Smooth muscle cell (in vitro differentiated cells): ENCODE data around the gene CACNA2D3. TPM values are rescaled to one million over a fixed set of nuclear protein-coding genes. Genes with fewer than 3 reads are reported as not detected.

Source experiments
- DNase-seq: peaks from one replicate; lab custom pipeline; 2025; ENCODE audit not compliant: unreplicated experiment; lab: John Stamatoyannopoulos, UW
- H2AFZ ChIP-seq: fragments of 200-600 bp; sonication (generic); 2 replicates; pipeline ENCODE4 v1.6.0; 2016; ENCODE audit warnings: antibody characterized with exemption, low read depth, mild to moderate bottlenecking
- H3F3A ChIP-seq: fragments of 200-600 bp; sonication (generic); 2 replicates; pipeline ENCODE4 v1.6.0; 2017; ENCODE audit warnings: antibody characterized with exemption, low read depth
- H3K27ac ChIP-seq: fragments of 200-600 bp; sonication (generic); 2 replicates; pipeline ENCODE4 v1.5.1; 2016; ENCODE audit warnings: low read depth, mild to moderate bottlenecking
- H3K27me3 ChIP-seq: fragments of 200-600 bp; sonication (generic); 2 replicates; pipeline ENCODE4 v1.6.1; 2016; ENCODE audit warnings: low read depth, mild to moderate bottlenecking
- H3K36me3 ChIP-seq: fragments of 200-600 bp; sonication (generic); 2 replicates; pipeline ENCODE4 v1.5.1; 2016; ENCODE audit warnings: low read depth
- H3K4me1 ChIP-seq: fragments of 200-600 bp; sonication (generic); 2 replicates; pipeline ENCODE4 v1.5.1; 2016; ENCODE audit warnings: low read depth
- H3K4me2 ChIP-seq: fragments of 200-600 bp; sonication (generic); 2 replicates; pipeline ENCODE4 v1.6.0; 2016; ENCODE audit warnings: mild to moderate bottlenecking
- H3K4me3 ChIP-seq: fragments of 200-600 bp; sonication (generic); 2 replicates; pipeline ENCODE4 v1.5.1; 2016; ENCODE audit warnings: mild to moderate bottlenecking
- H3K79me2 ChIP-seq: fragments of 200-600 bp; sonication (generic); 2 replicates; pipeline ENCODE4 v1.6.0; 2016; ENCODE audit warnings: low read depth, mild to moderate bottlenecking
- H3K9ac ChIP-seq: fragments of 200-600 bp; sonication (generic); 2 replicates; pipeline ENCODE4 v1.6.0; 2016; ENCODE audit warnings: low read depth
- H3K9me3 ChIP-seq: fragments of 200-600 bp; sonication (generic); replicated peaks from 2 replicates; pipeline ENCODE4 v1.5.1; 2016; ENCODE audit warnings: low read depth
- H4K20me1 ChIP-seq: fragments of 200-600 bp; sonication (generic); 2 replicates; pipeline ENCODE4 v1.6.0; 2016; ENCODE audit warnings: low read depth
- WGBS: methylation state at CpG from one replicate; pipeline ENCODE4 v1.1.7; 2016; ENCODE audit warnings: low lambda C conversion rate; 5-methylcytosine and 5-hydroxymethylcytosine counted together
- polyA plus RNA-seq: library from polyadenylated mRNA; unstranded; fragments of >200 nt; fragmentation: Nextera tagmentation; extraction: Ambion mirVana; gene quantifications from 2 replicates; pipeline ENCODE4 v1.2.1, GENCODE V29; 2016
- total RNA-seq: library from RNA; depleted of rRNA; stranded (reverse); fragments of >200 nt; gene quantifications from 2 replicates; pipeline ENCODE4 v1.2.3, GENCODE V29; 2014
- TF ChIP-seq, protein P1 (sequence below): fragments of 200-600 bp; sonication (generic); IDR thresholded peaks from 2 replicates; pipeline ENCODE4 v1.5.1; 2017; ENCODE audit warnings: borderline replicate concordance, mild to moderate bottlenecking, antibody characterized with exemption; ENCODE audit not compliant: insufficient read depth, poor library complexity, severe bottlenecking

Gene CACNA2D3
- total and polyA plus RNA-seq, 2 experiments from 2014 or later, result 0.15 to 0.90 TPM

DNA sequence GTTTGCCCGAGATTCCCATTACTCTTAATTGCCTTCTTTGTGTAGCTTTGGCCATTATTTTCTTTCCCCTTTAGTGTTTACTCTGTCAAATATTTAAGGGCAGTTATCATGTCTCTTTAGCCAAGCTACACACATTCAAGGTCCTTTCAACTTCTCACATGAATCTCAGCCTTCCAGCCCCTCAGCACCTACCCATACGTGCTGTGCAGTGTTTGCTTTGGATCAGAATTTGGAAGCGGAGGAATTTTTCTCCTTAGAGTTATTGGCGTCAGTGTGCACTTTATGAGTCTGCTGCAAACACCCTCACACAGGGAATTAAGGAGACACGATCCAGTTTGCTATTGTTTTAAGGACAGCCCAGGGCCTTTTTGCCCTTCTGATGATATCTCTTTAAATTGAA is 231.6 kb downstream of the CACNA2D3 start:
- Histone ChIP-seq H3K9ac (no peak overlapping the region), H2AFZ (no peak overlapping the region), H3K4me3 (no peak overlapping the region), H4K20me1 (no peaks in the 10 kb centered on the region), H3K9me3 (no peaks in the 10 kb centered on the region), H3K36me3 (no peaks in the 10 kb centered on the region), H3K4me2 (no peak overlapping the region), H3K27ac (no peak overlapping the region), H3K4me1 (peaks cover 7% of the 10 kb centered on the region), H3K27me3 (no peaks in the 10 kb centered on the region), H3K79me2 (no peaks in the 10 kb centered on the region), H3F3A (no peaks in the 10 kb centered on the region)
- DNase-seq, result no peak
- TF ChIP-seq, protein P1, sequence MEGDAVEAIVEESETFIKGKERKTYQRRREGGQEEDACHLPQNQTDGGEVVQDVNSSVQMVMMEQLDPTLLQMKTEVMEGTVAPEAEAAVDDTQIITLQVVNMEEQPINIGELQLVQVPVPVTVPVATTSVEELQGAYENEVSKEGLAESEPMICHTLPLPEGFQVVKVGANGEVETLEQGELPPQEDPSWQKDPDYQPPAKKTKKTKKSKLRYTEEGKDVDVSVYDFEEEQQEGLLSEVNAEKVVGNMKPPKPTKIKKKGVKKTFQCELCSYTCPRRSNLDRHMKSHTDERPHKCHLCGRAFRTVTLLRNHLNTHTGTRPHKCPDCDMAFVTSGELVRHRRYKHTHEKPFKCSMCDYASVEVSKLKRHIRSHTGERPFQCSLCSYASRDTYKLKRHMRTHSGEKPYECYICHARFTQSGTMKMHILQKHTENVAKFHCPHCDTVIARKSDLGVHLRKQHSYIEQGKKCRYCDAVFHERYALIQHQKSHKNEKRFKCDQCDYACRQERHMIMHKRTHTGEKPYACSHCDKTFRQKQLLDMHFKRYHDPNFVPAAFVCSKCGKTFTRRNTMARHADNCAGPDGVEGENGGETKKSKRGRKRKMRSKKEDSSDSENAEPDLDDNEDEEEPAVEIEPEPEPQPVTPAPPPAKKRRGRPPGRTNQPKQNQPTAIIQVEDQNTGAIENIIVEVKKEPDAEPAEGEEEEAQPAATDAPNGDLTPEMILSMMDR, result no peak
- 62% methylated on average over 5 of the region's 5 CpGs for WGBS

GRCh38 chr3:54355800-54356199 is 233.4 kb downstream of the CACNA2D3 start:
- H3K4me1 ChIP-seq, result no peaks in the 10 kb centered on the region
- no peak overlapping the region for H3K4me3 ChIP-seq
- H4K20me1 ChIP-seq, result no peaks in the 10 kb centered on the region
- no peak overlapping the region for H2AFZ ChIP-seq
- peaks cover 3% of the 10 kb centered on the region for H3K27me3 ChIP-seq
- H3F3A ChIP-seq, result no peaks in the 10 kb centered on the region
- H3K27ac ChIP-seq, result no peak overlapping the region
- H3K79me2 ChIP-seq, result no peaks in the 10 kb centered on the region
- H3K4me2 ChIP-seq, result no peak overlapping the region
- no peak for DNase-seq
- TF ChIP-seq, protein P1, result no peak
- no peaks in the 10 kb centered on the region for H3K9me3 ChIP-seq
- H3K36me3 ChIP-seq, result no peaks in the 10 kb centered on the region
- WGBS, result 97% methylated on average over 5 of the region's 5 CpGs
- H3K9ac ChIP-seq, result no peak overlapping the region

GRCh38 chr3:54356261-54357045 is 234.1 kb downstream of the CACNA2D3 start:
- 92% methylated on average over 6 of the region's 6 CpGs for WGBS
- Histone ChIP-seq H3K36me3 (no peaks in the 10 kb centered on the region), H3K4me2 (no peak overlapping the region), H3K9me3 (no peaks in the 10 kb centered on the region), H3K79me2 (no peaks in the 10 kb centered on the region), H2AFZ (no peak overlapping the region), H3K27me3 (peaks cover 3% of the 10 kb centered on the region), H3F3A (no peaks in the 10 kb centered on the region), H3K4me3 (no peak overlapping the region), H3K4me1 (no peaks in the 10 kb centered on the region), H3K27ac (no peak overlapping the region), H4K20me1 (no peaks in the 10 kb centered on the region), H3K9ac (no peak overlapping the region)
- TF ChIP-seq, protein P1, result no peak
- no peak for DNase-seq

- Histone ChIP-seq H3K9ac (no peak overlapping the region), H2AFZ (no peak overlapping the region), H3K4me3 (no peak overlapping the region), H3K27me3 (peaks cover 3% of the 10 kb centered on the region), H3K27ac (no peak overlapping the region), H3F3A (no peaks in the 10 kb centered on the region), H3K36me3 (no peaks in the 10 kb centered on the region), H3K4me2 (no peak overlapping the region), H3K4me1 (no peaks in the 10 kb centered on the region), H3K79me2 (no peaks in the 10 kb centered on the region), H3K9me3 (no peaks in the 10 kb centered on the region), H4K20me1 (no peaks in the 10 kb centered on the region)
- 91% methylated on average over 5 of the region's 5 CpGs for WGBS
- TF ChIP-seq, protein P1, result no peak
- DNase-seq, result no peak
Observed at GRCh38 chr3:54357301-54357700, 234.9 kb downstream of the CACNA2D3 start.
